PC-9 (cell line): ENCODE results near the gene SOX15. TPM values are rescaled to one million over a fixed set of nuclear protein-coding genes. Genes with fewer than 3 reads are reported as not detected.
A peak's percentile ranks its signal among the peaks of the same experiment; 100 is the strongest.
"Not testable (repeated sequence)": the region's sequence is repeated elsewhere in the genome, so short reads cannot be mapped to it uniquely, and the experiment has no call there.

Experiments
- BruUV-seq: library from RNA; stranded (reverse); fragments of 400-500 nt; replicated peaks from 2 replicates; lab custom pipeline; 2021; lab: Mats Ljungman, UMichigan
- CTCF ChIA-PET: fragments of 300-600 bp; sonication (Branson Sonifier 250); formaldehyde crosslinking; loops from one replicate; lab custom pipeline; 2022; ENCODE audit warnings: antibody characterized with exemption; lab: Charles Lee
- POLR2A ChIA-PET: fragments of 300-600 bp; sonication (Branson Sonifier 250); formaldehyde crosslinking; loops from one replicate; lab custom pipeline; 2022; ENCODE audit warnings: antibody characterized with exemption; ENCODE audit not compliant: unreplicated experiment; lab: Charles Lee
- DNase-seq, 2 experiments: peaks; one replicate each; pipeline versions ENCODE4 v3.0.0 to v3.0.0-alpha.2; 2015 to 2022; ENCODE audit warnings: mixed read lengths in 1 of 2
- H2AFZ ChIP-seq: fragments of 200-600 bp; sonication (generic); 2 replicates; pipeline ENCODE4 v1.8.1; 2017; ENCODE audit warnings: antibody characterized with exemption
- H3F3A ChIP-seq: fragments of 200-600 bp; sonication (generic); 2 replicates; pipeline ENCODE4 v1.8.1; 2017; ENCODE audit warnings: antibody characterized with exemption, mild to moderate bottlenecking, low read depth; ENCODE audit not compliant: insufficient read depth
- H3K27ac ChIP-seq: fragments of 200-600 bp; sonication (generic); 2 replicates; pipeline ENCODE4 v1.6.1; 2016; ENCODE audit warnings: mixed run types
- H3K27me3 ChIP-seq: fragments of 200-600 bp; sonication (generic); 2 replicates; pipeline ENCODE4 v1.6.1; 2016; ENCODE audit warnings: low read depth, mixed run types; ENCODE audit not compliant: insufficient read depth
- H3K36me3 ChIP-seq: fragments of 200-600 bp; sonication (generic); 2 replicates; pipeline ENCODE4 v1.6.1; 2016; ENCODE audit warnings: low read depth, mixed run types
- H3K4me1 ChIP-seq: fragments of 200-600 bp; sonication (generic); replicated peaks from 2 replicates; pipeline ENCODE4 v1.6.1; 2016; ENCODE audit warnings: mixed run types; ENCODE audit not compliant: insufficient read depth
- H3K4me2 ChIP-seq: fragments of 200-600 bp; sonication (generic); 2 replicates; pipeline ENCODE4 v1.6.1; 2017; ENCODE audit warnings: mixed run types
- H3K4me3 ChIP-seq: fragments of 200-600 bp; sonication (generic); 2 replicates; pipeline ENCODE4 v1.6.1; 2016; ENCODE audit warnings: mixed run types
- H3K79me2 ChIP-seq: fragments of 200-600 bp; sonication (generic); 2 replicates; pipeline ENCODE4 v1.6.1; 2017; ENCODE audit warnings: low read depth, mixed run types
- H3K9me2 ChIP-seq: fragments of 200-600 bp; sonication (generic); 2 replicates; pipeline ENCODE4 v1.8.1; 2017; ENCODE audit warnings: mild to moderate bottlenecking; ENCODE audit not compliant: insufficient read depth
- H3K9me3 ChIP-seq: fragments of 200-600 bp; sonication (generic); 2 replicates; pipeline ENCODE4 v1.8.1; 2016; ENCODE audit warnings: low read depth; ENCODE audit not compliant: insufficient read depth
- H4K20me1 ChIP-seq: fragments of 200-600 bp; sonication (generic); 2 replicates; pipeline ENCODE4 v1.8.1; 2017; ENCODE audit not compliant: insufficient read depth
- CTCF ChIP-seq: fragments of 200-600 bp; sonication (generic); conservative IDR thresholded peaks from 2 replicates; pipeline ENCODE4 v1.6.1; 2017; ENCODE audit warnings: mixed run types, antibody characterized with exemption, mild to moderate bottlenecking, moderate library complexity
- EZH2 ChIP-seq: fragments of 200-600 bp; sonication (generic); IDR thresholded peaks from 2 replicates; pipeline ENCODE4 v1.8.0; 2017; ENCODE audit warnings: antibody characterized with exemption, low read depth
- intact Hi-C: fragments of 100-400 bp; cut with micrococcal nuclease; formaldehyde crosslinking; loops from one replicate; pipeline ENCODE4 v1.10.0; 2022; ENCODE audit not compliant: unreplicated experiment
- total RNA-seq: library from RNA; stranded (reverse); gene quantifications from 2 replicates; pipeline ENCODE4 v1.2.3, GENCODE V29; 2021

The SOX15 gene
- total RNA-seq, 1 experiment from 2014 or later, result 124 TPM

GRCh38 chr17:7610641-7611040 lies 20.7 kb upstream of the SOX15 start:
- H3K79me2 ChIP-seq, result peaks cover 53% of the 10 kb centered on the region

GRCh38 chr17:7606280-7606679 lies 16.4 kb upstream of the SOX15 start:
- H3K36me3 ChIP-seq, result no peaks in the 10 kb centered on the region
- intact Hi-C loops, result no loop called here
- ChIA-PET CTCF (no interaction called here), POLR2A (no interaction called here)
- no peak overlapping the region for H2AFZ ChIP-seq
- no peaks in the 10 kb centered on the region for H4K20me1 ChIP-seq
- H3F3A ChIP-seq, result no peaks in the 10 kb centered on the region
- H3K79me2 ChIP-seq, result peaks cover 22% of the 10 kb centered on the region
- H3K4me3 ChIP-seq, result no peak overlapping the region
- no TSS peak for BruUV-seq
- no peaks in the 10 kb centered on the region for H3K9me2 ChIP-seq
- TF ChIP-seq CTCF, result no peak
- no peak for TF ChIP-seq EZH2
- H3K27me3 ChIP-seq, result no peaks in the 10 kb centered on the region
- H3K27ac ChIP-seq, result no peak overlapping the region
- DNase-seq, result no peak
- H3K9me3 ChIP-seq, result no peaks in the 10 kb centered on the region
- no peak overlapping the region for H3K4me2 ChIP-seq
- no peaks in the 10 kb centered on the region for H3K4me1 ChIP-seq

More at GRCh38 chr17:7610641-7611040, 20.7 kb upstream of the SOX15 start:
- Histone ChIP-seq H3K36me3 (no peaks in the 10 kb centered on the region), H2AFZ (no peak overlapping the region), H3F3A (no peaks in the 10 kb centered on the region), H3K4me2 (no peak overlapping the region), H3K27ac (no peak overlapping the region), H3K27me3 (no peaks in the 10 kb centered on the region), H4K20me1 (no peaks in the 10 kb centered on the region; the same call in 1 of the 2 replicates), H3K9me2 (no peaks in the 10 kb centered on the region), H3K4me1 (peaks cover 22% of the 10 kb centered on the region), H3K4me3 (no peak overlapping the region), H3K9me3 (no peaks in the 10 kb centered on the region)
- ChIA-PET CTCF (no interaction called here), POLR2A (no interaction called here)
- intact Hi-C loops, result no loop called here
- BruUV-seq, result no TSS peak
- no peak for DNase-seq
- no peak for TF ChIP-seq EZH2
- TF ChIP-seq CTCF, result no peak

GRCh38 chr17:7597561-7597960 lies 7.7 kb upstream of the SOX15 start:
- DNase-seq, H3K9me2 ChIP-seq, H3K4me1 ChIP-seq, H3K27ac ChIP-seq, H3K9me3 ChIP-seq, intact Hi-C loops, CTCF ChIA-PET, H3K27me3 ChIP-seq, H3K4me3 ChIP-seq, H3K36me3 ChIP-seq, H3F3A ChIP-seq, H2AFZ ChIP-seq, H3K79me2 ChIP-seq, H3K4me2 ChIP-seq, H4K20me1 ChIP-seq: not testable (repeated sequence)
- POLR2A ChIA-PET, result interaction anchor here (0.6 kb wide), 1 partner anchor 90 kb away, joined by 20 read pairs; the partner anchor contains the start of gene TP53
- BruUV-seq, result TSS peak; percentile 2

- Histone ChIP-seq H2AFZ (no peak overlapping the region), H3K36me3 (0 out of 2 replicates have a peak, but pooled peaks cover 8% of the 10 kb centered on the region), H3K4me3 (no peak overlapping the region), H3K9me2 (no peaks in the 10 kb centered on the region), H3F3A (peaks cover 39% of the 10 kb centered on the region), H3K27ac (no peak overlapping the region), H3K4me2 (no peak overlapping the region), H4K20me1 (no peaks in the 10 kb centered on the region), H3K4me1 (peaks cover 21% of the 10 kb centered on the region), H3K79me2 (peaks cover 13% of the 10 kb centered on the region), H3K27me3 (no peaks in the 10 kb centered on the region), H3K9me3 (no peaks in the 10 kb centered on the region)
- no peak for DNase-seq
- TF ChIP-seq CTCF (no peak), EZH2 (no peak)
- ChIA-PET POLR2A (no interaction called here), CTCF (no interaction called here)
- intact Hi-C loops, result no loop called here
- no TSS peak for BruUV-seq
These were observed 3.4 kb upstream of the SOX15 start for GRCh38 chr17:7593296-7593695.
